GM12872 (cell line): ENCODE data around the gene CREB3L1.

ENCODE experiments used
- TF ChIP-seq, protein P1 (sequence below): IDR thresholded peaks from 3 replicates; pipeline ENCODE4 v1.5.1; 2011; ENCODE audit warnings: low read depth, mild to moderate bottlenecking, low read length, moderate library complexity; ENCODE audit not compliant: insufficient read depth

The CREB3L1 gene

DNA sequence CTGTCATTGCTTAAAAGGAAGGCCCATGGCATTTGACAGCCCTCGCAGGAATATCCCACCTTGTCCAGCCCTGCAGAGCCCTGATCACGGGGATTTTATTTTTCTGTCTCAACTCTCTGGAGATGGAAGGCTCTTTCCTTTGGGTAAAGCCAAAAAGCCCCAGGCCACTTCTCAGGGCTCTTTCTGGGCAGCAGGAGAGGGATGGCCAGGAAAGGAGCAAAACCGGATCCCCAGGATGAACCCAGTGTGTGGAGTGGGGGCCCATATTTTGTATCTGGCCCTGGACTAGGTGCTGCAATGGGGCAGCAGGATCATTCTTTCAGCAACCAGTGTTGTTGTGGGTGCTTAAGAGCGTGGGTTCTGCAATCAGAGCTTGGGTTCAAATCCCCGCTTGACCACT is 11.0 kb downstream of the CREB3L1 start:
- TF ChIP-seq, protein P1, sequence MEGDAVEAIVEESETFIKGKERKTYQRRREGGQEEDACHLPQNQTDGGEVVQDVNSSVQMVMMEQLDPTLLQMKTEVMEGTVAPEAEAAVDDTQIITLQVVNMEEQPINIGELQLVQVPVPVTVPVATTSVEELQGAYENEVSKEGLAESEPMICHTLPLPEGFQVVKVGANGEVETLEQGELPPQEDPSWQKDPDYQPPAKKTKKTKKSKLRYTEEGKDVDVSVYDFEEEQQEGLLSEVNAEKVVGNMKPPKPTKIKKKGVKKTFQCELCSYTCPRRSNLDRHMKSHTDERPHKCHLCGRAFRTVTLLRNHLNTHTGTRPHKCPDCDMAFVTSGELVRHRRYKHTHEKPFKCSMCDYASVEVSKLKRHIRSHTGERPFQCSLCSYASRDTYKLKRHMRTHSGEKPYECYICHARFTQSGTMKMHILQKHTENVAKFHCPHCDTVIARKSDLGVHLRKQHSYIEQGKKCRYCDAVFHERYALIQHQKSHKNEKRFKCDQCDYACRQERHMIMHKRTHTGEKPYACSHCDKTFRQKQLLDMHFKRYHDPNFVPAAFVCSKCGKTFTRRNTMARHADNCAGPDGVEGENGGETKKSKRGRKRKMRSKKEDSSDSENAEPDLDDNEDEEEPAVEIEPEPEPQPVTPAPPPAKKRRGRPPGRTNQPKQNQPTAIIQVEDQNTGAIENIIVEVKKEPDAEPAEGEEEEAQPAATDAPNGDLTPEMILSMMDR = no peak

- TF ChIP-seq, protein P1 = no peak
Measured at GRCh38 chr11:46290011-46290410, 12.5 kb downstream of the CREB3L1 start.

GRCh38 chr11:46290598-46291309 is 13.3 kb downstream of the CREB3L1 start:
- TF ChIP-seq, protein P1 = no peak

GRCh38 chr11:46291441-46292150 is 14.1 kb downstream of the CREB3L1 start:
- TF ChIP-seq, protein P1 = no peak

DNA sequence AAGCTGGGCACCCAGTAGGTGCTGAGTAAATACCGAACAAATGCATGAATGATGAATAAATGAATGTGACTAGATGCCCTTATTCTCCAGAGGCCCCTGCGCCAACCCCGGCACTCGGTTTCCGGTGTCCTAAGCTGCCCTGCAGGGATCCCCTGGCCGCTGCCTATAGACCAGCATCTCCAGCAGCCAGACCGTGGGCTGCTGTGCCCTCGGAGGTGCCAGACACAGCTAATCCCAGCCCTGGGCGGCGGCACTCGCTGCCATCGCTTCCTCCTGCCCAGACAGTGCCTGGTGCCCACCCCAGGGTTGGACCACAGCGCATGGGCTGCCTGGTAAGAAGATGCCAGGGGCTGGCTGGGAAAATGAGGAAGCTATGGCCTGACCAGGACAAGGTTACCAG is 15.6 kb downstream of the CREB3L1 start:
- TF ChIP-seq, protein P1 = no peak

DNA sequence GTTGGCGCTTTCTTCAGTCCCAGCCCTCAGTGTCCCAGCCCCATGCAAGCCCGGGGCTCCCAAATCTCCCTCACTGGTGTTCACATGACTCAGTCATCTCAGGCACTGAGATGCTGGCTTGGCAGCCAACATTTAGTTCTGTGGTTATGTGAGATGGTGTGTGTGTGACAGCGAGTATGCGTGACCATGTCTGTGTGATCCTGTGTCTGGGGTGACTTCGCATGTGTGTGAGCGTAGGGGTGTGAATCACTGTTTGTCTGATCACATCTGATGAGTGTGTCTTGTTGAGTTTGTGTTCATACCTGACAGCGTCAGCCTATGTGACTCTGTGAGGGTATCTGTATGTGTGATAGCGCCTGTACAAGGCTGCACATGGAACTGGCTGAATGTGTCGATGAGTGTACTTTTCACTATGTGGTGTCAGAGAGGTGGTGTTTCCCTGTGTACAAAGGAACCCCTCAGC is 16.2 kb downstream of the CREB3L1 start:
- TF ChIP-seq, protein P1 = no peak

- TF ChIP-seq, protein P1 = no peak
Measured at GRCh38 chr11:46294365-46295309, 17.2 kb downstream of the CREB3L1 start.
